IPS-20b (cell line): Measurements from ENCODE around the gene NKX6-1.

ENCODE experiments used
- H3K27ac ChIP-seq: one replicate; pipeline ENCODE4 v1.5.1; 2013; ENCODE audit warnings: low read length
- H3K27me3 ChIP-seq: 2 replicates; pipeline ENCODE4 v1.6.1; 2013; ENCODE audit warnings: mild to moderate bottlenecking, low read length, inconsistent platforms; ENCODE audit not compliant: insufficient read depth
- H3K36me3 ChIP-seq: 2 replicates; pipeline ENCODE4 v1.6.1; 2013; ENCODE audit warnings: low read depth, mild to moderate bottlenecking, inconsistent platforms, low read length, moderate library complexity; ENCODE audit not compliant: insufficient read depth
- H3K4me1 ChIP-seq: 2 replicates; pipeline ENCODE4 v1.6.1; 2013; ENCODE audit warnings: mild to moderate bottlenecking, control low read depth, inconsistent platforms, low read length, moderate library complexity; ENCODE audit not compliant: insufficient read depth
- H3K4me3 ChIP-seq: 2 replicates; pipeline ENCODE4 v1.5.1; 2013; ENCODE audit warnings: mild to moderate bottlenecking, low read length, inconsistent platforms
- H3K9ac ChIP-seq: 2 replicates; pipeline ENCODE4 v1.6.1; 2013; ENCODE audit warnings: low read depth, mild to moderate bottlenecking, inconsistent platforms, low read length, moderate library complexity
- H3K9me3 ChIP-seq: 2 replicates; pipeline ENCODE4 v1.6.1; 2013; ENCODE audit warnings: mild to moderate bottlenecking, low read depth, low read length, inconsistent platforms; ENCODE audit not compliant: insufficient read depth

Gene NKX6-1

DNA sequence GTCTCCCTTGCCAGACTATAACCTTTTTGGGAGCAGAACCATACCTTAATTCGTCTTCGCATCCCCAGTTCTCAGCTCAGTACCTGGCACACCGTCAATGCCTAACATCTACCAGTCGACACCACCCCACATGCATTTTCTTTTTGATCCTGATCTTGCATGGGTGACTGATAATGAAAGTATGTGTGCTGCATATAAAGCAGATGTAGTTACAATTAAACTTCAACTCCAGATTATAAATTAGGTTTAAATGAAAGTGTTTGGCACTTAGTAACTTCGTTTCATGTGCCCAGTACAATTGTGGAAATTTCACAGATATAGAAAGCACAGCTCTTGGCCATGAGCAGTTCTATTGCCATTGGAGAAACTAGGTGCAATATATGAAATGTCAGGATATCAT is 8.8 kb upstream of the NKX6-1 start:
- H3K4me3 ChIP-seq = no peak overlapping the region
- H3K9me3 ChIP-seq = no peaks in the 10 kb centered on the region
- peaks cover 19% of the 10 kb centered on the region for H3K27me3 ChIP-seq

DNA sequence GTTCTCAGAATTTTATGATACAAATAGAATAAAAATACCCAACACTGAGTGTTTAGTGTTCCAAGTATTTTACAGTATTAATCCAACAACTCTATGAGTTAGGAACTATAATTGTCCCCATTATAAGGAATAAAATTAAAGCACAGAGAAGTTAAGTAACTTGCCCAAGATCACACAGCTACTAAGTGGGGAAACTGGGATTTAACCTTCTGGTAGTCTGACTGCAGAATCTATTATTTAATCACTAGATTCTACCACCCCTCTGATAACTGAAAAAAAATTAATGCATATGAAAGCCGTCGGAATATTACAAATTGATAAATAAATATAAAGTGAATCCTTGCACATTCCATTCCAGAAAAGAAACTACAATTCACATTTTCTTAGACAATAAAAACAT is 5.7 kb upstream of the NKX6-1 start:
- Histone ChIP-seq H3K4me1 (peaks cover 2% of the 10 kb centered on the region; the same call in 1 of the 2 replicates), H3K27me3 (peaks cover 50% of the 10 kb centered on the region), H3K9ac (no peak overlapping the region), H3K9me3 (no peaks in the 10 kb centered on the region), H3K27ac (no peak overlapping the region), H3K36me3 (no peaks in the 10 kb centered on the region), H3K4me3 (no peak overlapping the region)

More for the DNA sequence above, 8.8 kb upstream of the NKX6-1 start:
- no peaks in the 10 kb centered on the region for H3K36me3 ChIP-seq
- no peaks in the 10 kb centered on the region; the same call in 1 of the 2 replicates for H3K4me1 ChIP-seq
- H3K27ac ChIP-seq = no peak overlapping the region
- no peak overlapping the region for H3K9ac ChIP-seq

- Histone ChIP-seq H3K9me3 (no peaks in the 10 kb centered on the region), H3K36me3 (no peaks in the 10 kb centered on the region), H3K4me3 (no peak overlapping the region), H3K27ac (no peak overlapping the region), H3K27me3 (peaks cover 60% of the 10 kb centered on the region), H3K9ac (no peak overlapping the region), H3K4me1 (peaks cover 2% of the 10 kb centered on the region; the same call in 1 of the 2 replicates)
Measured at GRCh38 chr4:84503495-84504437, 4.7 kb upstream of the NKX6-1 start.

GRCh38 chr4:84502955-84503373 is 3.9 kb upstream of the NKX6-1 start:
- no peaks in the 10 kb centered on the region for H3K36me3 ChIP-seq
- peaks cover 2% of the 10 kb centered on the region; the same call in 1 of the 2 replicates for H3K4me1 ChIP-seq
- peaks cover 68% of the 10 kb centered on the region for H3K27me3 ChIP-seq
- no peak overlapping the region; the same call in 1 of the 2 replicates for H3K4me3 ChIP-seq
- H3K27ac ChIP-seq = no peak overlapping the region
- H3K9ac ChIP-seq = no peak overlapping the region
- H3K9me3 ChIP-seq = no peaks in the 10 kb centered on the region

- Histone ChIP-seq H3K9ac (no peak overlapping the region), H3K27ac (no peak overlapping the region), H3K36me3 (no peaks in the 10 kb centered on the region), H3K4me3 (no peak overlapping the region; the same call in 1 of the 2 replicates), H3K27me3 (peaks cover 73% of the 10 kb centered on the region), H3K9me3 (no peaks in the 10 kb centered on the region), H3K4me1 (peaks cover 2% of the 10 kb centered on the region; the same call in 1 of the 2 replicates)
Measured at GRCh38 chr4:84502333-84502954, 3.4 kb upstream of the NKX6-1 start.

GRCh38 chr4:84501721-84502267 is 2.7 kb upstream of the NKX6-1 start:
- Histone ChIP-seq H3K27me3 (peaks cover 79% of the 10 kb centered on the region), H3K4me3 (peak overlapping the region; percentile 35)

DNA sequence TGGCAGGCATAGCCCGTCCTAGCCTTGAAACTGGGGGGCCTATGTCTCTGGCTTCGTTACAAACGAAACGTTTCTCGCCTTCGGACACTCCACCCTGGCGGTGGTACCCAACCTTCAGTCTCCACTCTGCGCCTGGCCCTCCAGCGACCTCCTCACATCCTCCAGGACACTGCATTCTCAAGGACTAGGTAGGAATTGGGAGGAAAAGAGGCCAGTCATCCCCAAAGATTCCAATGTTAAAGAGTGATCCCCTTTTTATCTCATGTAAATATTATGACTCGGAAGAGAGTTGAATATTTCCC is 2.1 kb upstream of the NKX6-1 start:
- peaks cover 86% of the 10 kb centered on the region for H3K27me3 ChIP-seq
- no peak overlapping the region for H3K27ac ChIP-seq
- no peaks in the 10 kb centered on the region for H3K9me3 ChIP-seq
- no peak overlapping the region for H3K4me3 ChIP-seq
- no peak overlapping the region for H3K9ac ChIP-seq
- peaks cover 2% of the 10 kb centered on the region; the same call in 1 of the 2 replicates for H3K4me1 ChIP-seq
- no peaks in the 10 kb centered on the region for H3K36me3 ChIP-seq

More at GRCh38 chr4:84501721-84502267, 2.7 kb upstream of the NKX6-1 start:
- no peak overlapping the region for H3K9ac ChIP-seq
- H3K36me3 ChIP-seq = no peaks in the 10 kb centered on the region
- H3K9me3 ChIP-seq = no peaks in the 10 kb centered on the region
- H3K4me1 ChIP-seq = peaks cover 2% of the 10 kb centered on the region; the same call in 1 of the 2 replicates
- no peak overlapping the region for H3K27ac ChIP-seq

DNA sequence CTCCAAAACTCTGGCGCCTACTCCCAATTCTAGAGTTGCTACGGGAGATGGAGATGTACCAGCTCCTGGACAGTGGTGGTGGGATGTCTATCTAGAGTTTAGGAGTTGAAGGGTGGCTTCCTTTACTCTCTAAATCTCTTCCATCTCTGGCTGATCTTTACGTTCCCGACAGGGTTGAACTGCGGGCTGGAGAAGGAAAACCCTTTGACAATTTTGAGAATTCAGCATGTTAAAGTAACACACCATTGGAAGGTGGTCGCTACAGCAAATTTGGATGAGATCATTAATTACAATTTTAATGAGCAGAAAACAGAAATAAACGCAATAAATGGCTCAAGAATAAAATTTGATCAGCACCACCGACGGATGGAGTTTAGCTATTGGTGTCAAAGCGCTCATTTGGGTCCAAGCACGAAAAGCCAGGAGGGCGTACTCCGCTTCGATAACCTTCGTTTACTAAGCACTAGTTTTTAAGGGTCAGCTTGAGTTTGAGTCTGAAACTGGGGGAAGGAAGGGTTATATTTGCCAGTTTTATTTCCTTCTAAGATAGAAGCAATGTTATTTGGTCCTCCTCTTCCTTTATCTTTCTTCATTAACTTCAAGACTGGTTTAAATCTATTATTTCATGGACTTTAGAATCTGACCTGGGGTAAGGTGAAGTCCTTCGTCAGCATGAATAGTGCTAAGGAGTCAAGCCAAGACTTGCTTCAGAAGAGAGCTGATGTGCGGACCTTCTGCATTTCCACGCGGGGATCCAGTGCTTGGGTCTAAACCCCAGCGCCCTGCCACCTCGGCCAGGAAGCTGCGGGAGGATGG is 1.5 kb upstream of the NKX6-1 start:
- Histone ChIP-seq H3K9ac (no peak overlapping the region), H3K9me3 (no peaks in the 10 kb centered on the region), H3K4me1 (peaks cover 2% of the 10 kb centered on the region; the same call in 1 of the 2 replicates), H3K27me3 (peaks cover 91% of the 10 kb centered on the region), H3K4me3 (no peak overlapping the region), H3K27ac (no peak overlapping the region), H3K36me3 (no peaks in the 10 kb centered on the region)

DNA sequence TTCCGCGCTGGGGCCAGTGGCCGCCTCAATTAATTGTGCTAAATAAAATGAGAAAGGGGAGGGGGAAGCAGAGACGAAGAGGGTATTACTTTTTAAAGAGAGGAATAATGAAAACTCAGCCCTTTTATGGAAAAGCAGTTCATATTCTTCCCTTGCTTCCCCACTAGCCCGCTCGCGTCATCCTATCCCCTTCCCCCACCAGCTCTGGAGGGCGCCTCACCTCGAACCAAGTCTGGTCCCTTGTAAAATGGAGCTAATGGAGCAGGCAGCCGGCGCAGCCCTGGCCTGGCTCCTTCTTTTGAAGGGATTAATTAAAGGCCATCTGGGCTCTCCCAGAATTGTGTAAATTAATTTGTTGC is 511 bp upstream of the NKX6-1 start:
- H3K4me1 ChIP-seq = peaks cover 2% of the 10 kb centered on the region; the same call in 1 of the 2 replicates

DNA sequence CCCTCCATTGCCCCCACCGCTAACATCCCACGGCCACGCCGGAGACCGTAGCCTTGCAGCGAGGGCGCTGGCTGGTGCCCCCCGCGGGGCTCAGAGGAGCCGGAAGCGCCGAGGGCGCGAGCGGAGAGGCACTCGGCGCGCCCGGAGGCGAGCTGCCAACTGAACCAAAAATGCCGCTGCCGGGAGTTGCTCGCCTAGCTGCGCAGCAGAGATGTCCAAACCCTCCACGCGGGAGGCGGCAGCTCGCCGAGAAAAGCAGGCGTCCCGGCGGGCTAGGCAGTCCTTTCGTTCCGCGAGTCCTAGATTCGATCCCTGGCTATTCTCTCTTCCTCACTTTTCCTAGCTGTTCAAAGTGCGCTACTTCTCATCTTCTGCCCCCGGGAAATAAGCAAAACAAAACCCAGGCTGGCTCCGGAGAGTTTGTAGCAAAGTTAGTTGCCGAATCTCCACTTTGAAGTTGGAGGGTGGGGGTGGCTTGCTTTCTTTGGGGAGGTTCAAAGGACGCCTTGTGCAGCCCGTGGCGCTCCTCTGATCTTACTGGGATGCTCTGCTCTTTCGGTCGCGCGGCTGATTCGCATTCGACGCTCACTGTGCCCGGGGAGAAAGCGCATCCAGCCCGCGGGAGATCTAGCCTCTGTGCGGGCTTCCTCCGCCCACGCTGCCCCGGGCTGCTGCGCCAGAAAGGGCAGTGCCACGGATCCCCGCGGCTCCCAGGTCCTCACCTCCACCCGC is 723 bp downstream of the NKX6-1 start:
- no peaks in the 10 kb centered on the region for H3K36me3 ChIP-seq
- no peak overlapping the region for H3K27ac ChIP-seq
- no peak overlapping the region for H3K9ac ChIP-seq
- peak overlapping the region; percentile 74 for H3K4me3 ChIP-seq
- H3K9me3 ChIP-seq = no peaks in the 10 kb centered on the region
- H3K4me1 ChIP-seq = peaks cover 5% of the 10 kb centered on the region; the same call in 1 of the 2 replicates
- H3K27me3 ChIP-seq = peaks cover 99% of the 10 kb centered on the region

More for the DNA sequence above, 511 bp upstream of the NKX6-1 start:
- Histone ChIP-seq H3K36me3 (no peaks in the 10 kb centered on the region), H3K9me3 (no peaks in the 10 kb centered on the region), H3K27me3 (peaks cover 99% of the 10 kb centered on the region), H3K9ac (no peak overlapping the region), H3K27ac (no peak overlapping the region), H3K4me3 (peak overlapping the region; percentile 74)
